ENCODE results near the gene KRR1.

The KRR1 gene

GRCh38 chr12:75511116-75512048 is at the start of gene KRR1:
TSS of gene KRR1 (minus strand) at chr12:75511609. CDS start at chr12:75511597, 12 bp downstream.
- peak; percentile 62 to 98 (median 93) for DNase-seq

GRCh38 chr12:75560167-75560566 is 48.8 kb upstream of the KRR1 start:
- DNase-seq, result peak in 3 of 56 donors; percentile 4 to 12 (median 7)

GRCh38 chr12:75558287-75558686 is 46.9 kb upstream of the KRR1 start:
- DNase-seq, result no peak

GRCh38 chr12:75556311-75556899 is 45.0 kb upstream of the KRR1 start:
- DNase-seq, result no peak

GRCh38 chr12:75554556-75554880 is 43.1 kb upstream of the KRR1 start:
- no peak for DNase-seq

- DNase-seq, result no peak
Measured at GRCh38 chr12:75553836-75554555, 42.6 kb upstream of the KRR1 start.

GRCh38 chr12:75553398-75553797 is 42.0 kb upstream of the KRR1 start:
- DNase-seq, result no peak

- no peak for DNase-seq
Measured at GRCh38 chr12:75551477-75551876, 40.1 kb upstream of the KRR1 start.

- DNase-seq, result no peak
Measured at GRCh38 chr12:75550401-75551240, 39.2 kb upstream of the KRR1 start.

- no peak for DNase-seq
Measured at GRCh38 chr12:75549989-75550388, 38.6 kb upstream of the KRR1 start.

GRCh38 chr12:75548879-75549278 is 37.5 kb upstream of the KRR1 start:
- no peak for DNase-seq

GRCh38 chr12:75545636-75546035 is 34.2 kb upstream of the KRR1 start:
- DNase-seq, result no peak

GRCh38 chr12:75543529-75543928 is 32.1 kb upstream of the KRR1 start:
- no peak for DNase-seq

GRCh38 chr12:75542942-75543341 is 31.5 kb upstream of the KRR1 start:
- DNase-seq, result no peak

GRCh38 chr12:75539889-75540288 is 28.5 kb upstream of the KRR1 start:
- DNase-seq, result no peak

- no peak for DNase-seq
Measured at GRCh38 chr12:75533239-75533638, 21.8 kb upstream of the KRR1 start.

GRCh38 chr12:75529826-75530225 is 18.4 kb upstream of the KRR1 start:
- DNase-seq, result no peak

- DNase-seq, result no peak
Measured at GRCh38 chr12:75529316-75529715, 17.9 kb upstream of the KRR1 start.

- no peak for DNase-seq
Measured at GRCh38 chr12:75528692-75529091, 17.3 kb upstream of the KRR1 start.

GRCh38 chr12:75528272-75528671 is 16.9 kb upstream of the KRR1 start:
- peak in 8 of 56 donors; percentile 1 to 17 (median 8) for DNase-seq
